ENCODE data around the gene NBPF3.
"Not testable (repeated sequence)": the region's sequence is repeated elsewhere in the genome, so short reads cannot be mapped to it uniquely, and the experiment has no call there.

GRCh38 chr1:21465127-21465526 is 25.2 kb downstream of the NBPF3 start:
- not testable (repeated sequence) for TF ChIP-seq POLR2A, CTCF (IDR thresholded peaks at IDR 0.05)

All from thyroid gland (tissue), 4 donors.